ENCODE results near the gene IQCN.

The IQCN gene

DNA sequence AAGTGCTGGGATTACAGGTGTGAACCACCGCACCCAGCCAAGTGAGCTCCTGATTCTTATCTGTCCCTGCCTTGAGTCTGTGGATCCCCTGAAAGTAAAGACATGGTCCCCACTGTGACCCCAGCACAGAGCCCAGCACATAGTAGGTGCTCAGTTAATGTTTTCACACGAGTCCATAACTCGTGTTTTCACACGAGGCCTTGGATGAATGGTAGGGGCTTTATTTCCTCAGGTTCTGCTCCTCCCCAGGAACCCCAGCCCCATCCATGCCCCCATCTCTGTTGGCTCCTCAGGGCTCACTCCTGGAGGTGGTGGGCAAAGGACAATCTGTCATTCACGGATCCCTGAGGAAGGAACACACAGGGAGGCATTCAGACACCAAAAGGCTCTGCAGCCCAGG lies 24.4 kb downstream of the IQCN start:
- in situ Hi-C loops (cut with MboI; ENCODE audit: low sequenced_read_pairs): no loop called here

DNA sequence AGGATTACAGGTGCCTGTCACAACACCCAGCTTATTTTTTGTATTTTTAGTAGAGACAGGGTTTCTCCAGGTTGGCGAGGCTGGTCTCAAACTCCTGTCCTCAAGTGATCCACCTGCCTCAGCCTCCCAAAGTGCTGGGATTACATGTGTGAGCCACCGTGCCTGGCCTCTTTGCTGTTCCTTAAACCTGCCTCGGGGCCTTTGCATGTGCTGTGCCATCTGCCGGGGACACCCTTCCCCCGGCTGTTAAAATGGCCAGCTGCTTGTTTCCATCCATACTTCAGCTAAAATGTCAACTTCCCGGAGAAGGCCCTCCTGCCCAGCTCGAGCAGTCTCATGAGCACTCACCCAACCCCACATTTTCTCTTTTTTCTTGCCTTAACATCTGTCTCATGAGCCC lies 29.0 kb downstream of the IQCN start:
- in situ Hi-C loops (cut with MboI; ENCODE audit: low sequenced_read_pairs): no loop called here

GRCh38 chr19:18239303-18239702 lies 34.9 kb downstream of the IQCN start:
- in situ Hi-C loops (cut with MboI; ENCODE audit: low sequenced_read_pairs): no loop called here

GRCh38 chr19:18234194-18234593 lies 40.1 kb downstream of the IQCN start:
- in situ Hi-C loops (cut with MboI; ENCODE audit: low sequenced_read_pairs): no loop called here

DNA sequence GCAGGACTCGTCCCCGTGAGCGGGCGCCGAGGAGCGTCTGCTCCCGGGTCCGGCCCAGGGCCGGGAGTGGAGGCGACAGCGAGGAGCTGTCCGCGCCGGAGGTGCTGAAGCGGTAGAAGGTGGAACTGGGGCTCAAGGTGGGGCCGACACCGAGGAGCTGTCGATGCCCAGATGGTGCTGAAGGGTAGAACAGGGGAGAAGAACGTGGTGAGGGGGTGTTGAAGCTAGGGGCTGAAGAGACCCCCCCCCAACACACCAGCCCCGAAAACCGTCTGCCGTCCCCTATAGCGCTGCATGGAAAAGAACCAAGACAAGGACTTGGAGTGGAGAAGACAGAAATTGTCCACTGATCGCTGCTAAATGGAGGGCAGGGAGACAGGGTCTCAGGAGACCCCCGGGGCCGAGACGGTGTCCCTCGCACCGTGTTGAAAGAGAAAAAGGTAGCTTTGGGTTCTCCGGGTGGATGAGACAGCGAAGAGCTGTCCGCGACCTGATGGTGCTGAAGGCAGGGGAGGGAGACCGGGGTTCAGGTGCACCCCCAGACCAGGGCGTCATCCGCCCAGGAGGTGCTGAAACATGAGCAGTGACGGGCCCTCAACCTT lies 40.9 kb downstream of the IQCN start:
- in situ Hi-C loops (cut with MboI; ENCODE audit: low sequenced_read_pairs): no loop called here

- in situ Hi-C loops (cut with MboI; ENCODE audit: low sequenced_read_pairs): no loop called here
Observed at GRCh38 chr19:18232540-18233223, 41.6 kb downstream of the IQCN start.

DNA sequence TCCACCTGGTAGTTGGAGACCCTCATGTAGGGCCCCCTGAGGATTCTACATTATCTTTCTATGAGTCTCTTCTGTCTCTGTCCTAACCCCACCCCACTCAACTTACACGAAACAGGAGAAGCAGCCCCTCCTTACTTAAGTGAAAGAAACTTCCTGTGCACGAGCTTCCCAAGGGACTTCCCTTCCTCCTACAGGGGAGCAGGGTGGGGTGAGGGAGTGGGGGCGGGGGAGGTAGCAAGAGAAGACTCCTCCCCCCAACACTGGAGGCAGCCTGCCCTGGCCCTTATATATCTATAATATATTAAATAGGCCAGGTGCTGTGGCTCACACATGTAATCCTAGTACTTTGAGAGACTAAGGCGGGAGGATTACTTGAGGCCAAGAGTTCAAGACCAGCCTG lies 42.5 kb downstream of the IQCN start:
- in situ Hi-C loops (cut with MboI; ENCODE audit: low sequenced_read_pairs): no loop called here

- in situ Hi-C loops (cut with MboI; ENCODE audit: low sequenced_read_pairs): no loop called here
Observed at GRCh38 chr19:18230941-18231734, 43.1 kb downstream of the IQCN start.

DNA sequence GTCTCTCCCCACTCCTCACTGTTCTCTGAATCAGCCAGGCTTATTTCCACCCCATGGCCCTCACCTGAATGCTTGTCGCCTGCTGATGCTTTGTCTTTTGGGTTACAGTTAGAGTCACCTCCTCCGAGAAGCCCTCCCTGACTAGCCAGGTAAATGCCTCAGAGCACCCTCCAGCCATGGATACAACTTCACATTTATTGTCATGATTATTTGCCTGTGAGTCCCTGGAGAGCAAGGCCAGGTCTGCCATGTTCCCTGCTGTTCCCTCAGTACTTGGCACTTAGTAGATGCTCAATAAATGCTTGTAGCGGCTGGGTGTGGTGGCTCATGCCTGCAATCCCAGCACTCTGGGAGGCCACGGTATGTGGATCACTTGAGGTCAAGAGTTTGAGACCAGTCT lies 44.3 kb downstream of the IQCN start:
- in situ Hi-C loops (cut with MboI; ENCODE audit: low sequenced_read_pairs): no loop called here

DNA sequence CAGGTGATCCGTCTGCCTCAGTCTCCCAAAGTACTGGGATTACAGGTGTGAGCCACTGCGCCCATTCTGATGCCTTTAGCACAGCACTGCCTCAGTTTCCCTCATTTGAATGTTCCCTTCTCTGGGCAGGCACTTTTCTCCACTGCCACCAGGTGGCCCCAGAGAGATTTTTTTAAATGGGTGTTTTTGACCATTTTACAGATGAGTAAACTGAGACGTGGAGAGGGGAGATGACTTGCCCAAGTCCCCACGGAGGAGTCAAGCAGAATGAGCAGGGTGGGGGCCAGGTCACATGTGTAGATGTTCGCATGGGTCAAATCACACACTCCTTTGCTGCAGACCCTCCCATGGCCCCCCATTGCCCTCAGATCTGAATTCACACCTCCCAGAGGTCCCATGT lies 44.8 kb downstream of the IQCN start:
- in situ Hi-C loops (cut with MboI; ENCODE audit: low sequenced_read_pairs): no loop called here

DNA sequence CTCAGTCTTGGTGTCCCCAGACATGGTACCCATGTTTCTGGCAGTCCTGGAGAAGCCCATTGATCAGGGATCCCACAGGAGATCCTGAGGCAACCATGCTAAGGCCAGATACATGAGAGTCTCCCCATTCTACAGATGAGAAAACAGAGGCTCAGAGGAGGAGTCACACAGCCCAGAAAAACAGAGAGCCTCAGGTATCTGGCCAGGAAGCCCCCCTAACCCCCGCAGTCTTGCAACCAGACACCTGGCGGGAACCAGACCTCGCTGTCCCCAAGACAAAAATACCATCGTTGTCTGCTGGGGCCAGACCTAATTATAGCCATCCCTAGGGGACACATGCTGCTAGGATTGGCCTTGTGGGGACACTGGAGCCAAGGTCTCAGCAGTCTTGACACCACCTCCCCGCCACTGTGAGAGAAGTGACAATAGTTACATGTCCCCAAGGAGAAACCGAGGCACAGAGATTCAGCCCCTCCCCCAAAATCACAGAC lies 46.4 kb downstream of the IQCN start:
- in situ Hi-C loops (cut with MboI; ENCODE audit: low sequenced_read_pairs): no loop called here

GRCh38 chr19:18226956-18227780 lies 47.1 kb downstream of the IQCN start:
- in situ Hi-C loops (cut with MboI; ENCODE audit: low sequenced_read_pairs): no loop called here

GRCh38 chr19:18225702-18226468 lies 48.4 kb downstream of the IQCN start, which contains the start of gene PDE4C:
TSS of gene PDE4C (minus strand) at chr19:18226438. CDS start at chr19:18226415, 23 bp downstream.
- in situ Hi-C loops (cut with MboI; ENCODE audit: low sequenced_read_pairs): no loop called here

GRCh38 chr19:18225355-18225701 lies 48.9 kb downstream of the IQCN start:
- in situ Hi-C loops (cut with MboI; ENCODE audit: low sequenced_read_pairs): no loop called here

- in situ Hi-C loops (cut with MboI; ENCODE audit: low sequenced_read_pairs): no loop called here
Observed at GRCh38 chr19:18224525-18225354, 49.5 kb downstream of the IQCN start.

DNA sequence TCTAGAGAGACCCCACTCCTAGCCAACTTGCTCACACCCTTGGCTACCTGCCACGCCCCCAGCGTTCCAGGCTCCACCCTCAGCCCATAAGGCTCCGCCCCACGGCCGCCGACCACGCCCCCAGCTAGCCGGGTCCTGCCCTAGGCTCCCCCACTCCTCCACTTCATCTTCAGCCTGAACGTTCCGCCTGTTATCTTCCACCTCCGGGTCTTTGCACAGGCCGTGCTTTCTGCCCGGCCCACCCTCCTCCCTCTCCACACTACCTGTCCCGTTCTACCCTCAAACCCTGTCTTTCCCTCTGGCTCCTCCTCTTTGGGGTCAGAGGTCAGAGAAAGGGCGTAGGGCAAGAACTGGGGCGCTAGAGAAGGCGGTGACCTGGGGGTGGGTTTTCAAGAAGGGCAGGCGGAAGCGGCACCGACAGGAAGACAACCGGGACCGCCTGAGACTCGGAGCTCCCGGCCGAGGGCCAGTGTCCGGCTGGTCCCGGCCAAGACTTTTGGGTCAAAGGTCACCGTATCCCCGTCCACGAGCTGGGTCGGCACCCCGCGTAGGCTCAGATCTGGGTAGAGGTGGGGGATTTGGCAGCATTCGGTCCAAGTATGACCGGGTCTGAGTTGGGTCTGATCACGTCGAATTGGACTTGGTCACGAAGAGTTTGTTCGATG lies 50.3 kb downstream of the IQCN start:
- in situ Hi-C loops (cut with MboI; ENCODE audit: low sequenced_read_pairs): no loop called here

GRCh38 chr19:18221815-18222725 lies 52.2 kb downstream of the IQCN start:
- in situ Hi-C loops (cut with MboI; ENCODE audit: low sequenced_read_pairs): no loop called here

Measured in HL-60/S4 (cell line).